ENCODE measurements around the gene RAD17. TPM values are rescaled to one million over a fixed set of nuclear protein-coding genes. Genes with fewer than 3 reads are reported as not detected.
"Not testable (repeated sequence)": the region's sequence is repeated elsewhere in the genome, so short reads cannot be mapped to it uniquely, and the experiment has no call there.

Gene RAD17
- total and polyA plus RNA-seq, 2 donors (not counting 3 experiments of a cell fraction or from before 2014, with no cell fraction given) = 10.1 to 18.4 TPM

GRCh38 chr5:69454460-69455249 lies 85.0 kb downstream of the RAD17 start:
- CTCF ChIA-PET = interaction anchor here (1.1 kb wide), 1 partner anchor 77 kb away, joined by 4 read pairs; no protein-coding TSS in a partner anchor
- no TSS peak for BruUV-seq (replicated peaks)

GRCh38 chr5:69455428-69455988 lies 85.9 kb downstream of the RAD17 start:
- not testable (repeated sequence) for FAIRE-seq; H4K20me1 ChIP-seq (replicated peaks; ENCODE audit: control insufficient read depth, extremely low read depth, insufficient read depth, low read length)

More at GRCh38 chr5:69454460-69455249, 85.0 kb downstream of the RAD17 start:
- no peak overlapping the region for H3K4me3 ChIP-seq (replicated peaks in 1 of 3; ENCODE audit: insufficient read depth in 1 of 3, low read depth in 1 of 3, low read length in 3 of 3)
- no peak overlapping the region for H3K9ac ChIP-seq (replicated peaks; ENCODE audit: extremely low read depth, insufficient read depth, low read length)
- dilution Hi-C loops (cut with MboI; ENCODE audit: extremely low pct_ligation_motif_present, low sequenced_read_pairs) (no loop called here), intact Hi-C loops (cut with micrococcal nuclease) (no loop called here)
- H2AFZ ChIP-seq (ENCODE audit: low read depth, low read length) = no peak overlapping the region
- H3K4me2 ChIP-seq (ENCODE audit: insufficient read depth, low read length) = no peak overlapping the region
- FAIRE-seq (no peak), DNase-seq (ENCODE audit: low read depth, low spot score) (no peak)
- H3K4me1 ChIP-seq (ENCODE audit: control insufficient read depth, extremely low read depth, insufficient read depth, low read length) = no peaks in the 10 kb centered on the region
- POLR2A ChIA-PET = no interaction called here
- no peaks in the 10 kb centered on the region for H3K36me3 ChIP-seq (ENCODE audit: control insufficient read depth in 2 of 2, extremely low read depth in 1 of 2, insufficient read depth in 2 of 2, low read length in 2 of 2)
- no peaks in the 10 kb centered on the region for H3K9me1 ChIP-seq (replicated peaks; ENCODE audit: control insufficient read depth, extremely low read depth, insufficient read depth, low read length)
- H3K79me2 ChIP-seq (ENCODE audit: control insufficient read depth, insufficient read depth, low read length) = no peaks in the 10 kb centered on the region
- TF ChIP-seq POLR2A (IDR thresholded peaks at IDR 0.05; ENCODE audit: low read depth, low read length) = no peak
- no peaks in the 10 kb centered on the region for H4K20me1 ChIP-seq (replicated peaks; ENCODE audit: control insufficient read depth, extremely low read depth, insufficient read depth, low read length)
- no peak overlapping the region for H3K27ac ChIP-seq (ENCODE audit: insufficient read depth, low read depth, low read length)
- no peaks in the 10 kb centered on the region for H3K27me3 ChIP-seq (ENCODE audit: control insufficient read depth in 2 of 2, insufficient read depth in 2 of 2, low read length in 2 of 2)
- no peaks in the 10 kb centered on the region for H3K9me3 ChIP-seq (replicated peaks; ENCODE audit: control insufficient read depth, insufficient read depth, low read length)

More at GRCh38 chr5:69455428-69455988, 85.9 kb downstream of the RAD17 start:
- BruUV-seq (replicated peaks); H3K27ac ChIP-seq (ENCODE audit: insufficient read depth, low read depth, low read length); H3K36me3 ChIP-seq (ENCODE audit: control insufficient read depth in 2 of 2, extremely low read depth in 1 of 2, insufficient read depth in 2 of 2, low read length in 2 of 2); H2AFZ ChIP-seq (ENCODE audit: low read depth, low read length); H3K9ac ChIP-seq (replicated peaks; ENCODE audit: extremely low read depth, insufficient read depth, low read length); H3K4me3 ChIP-seq (replicated peaks in 1 of 3; ENCODE audit: insufficient read depth in 1 of 3, low read depth in 1 of 3, low read length in 3 of 3); H3K27me3 ChIP-seq (ENCODE audit: control insufficient read depth in 2 of 2, insufficient read depth in 2 of 2, low read length in 2 of 2); DNase-seq (ENCODE audit: low read depth, low spot score); CTCF ChIA-PET; POLR2A ChIA-PET; dilution Hi-C loops (cut with MboI; ENCODE audit: extremely low pct_ligation_motif_present, low sequenced_read_pairs); H3K9me3 ChIP-seq (replicated peaks; ENCODE audit: control insufficient read depth, insufficient read depth, low read length); intact Hi-C loops (cut with micrococcal nuclease); H3K4me1 ChIP-seq (ENCODE audit: control insufficient read depth, extremely low read depth, insufficient read depth, low read length); H3K79me2 ChIP-seq (ENCODE audit: control insufficient read depth, insufficient read depth, low read length); H3K4me2 ChIP-seq (ENCODE audit: insufficient read depth, low read length); H3K9me1 ChIP-seq (replicated peaks; ENCODE audit: control insufficient read depth, extremely low read depth, insufficient read depth, low read length): not testable (repeated sequence)

All from endothelial cell of umbilical vein (primary cell).